SKM-1 treated with dmso at 0.1 percent for 144 hours (cell line): ENCODE measurements around the gene DDX60.
"Not testable (repeated sequence)": the region's sequence is repeated elsewhere in the genome, so short reads cannot be mapped to it uniquely, and the experiment has no call there.

ENCODE experiments used
- DNase-seq: peaks from one replicate; lab custom pipeline; 2025; ENCODE audit not compliant: unreplicated experiment; lab: John Stamatoyannopoulos, UW

DDX60 gene, protein sequence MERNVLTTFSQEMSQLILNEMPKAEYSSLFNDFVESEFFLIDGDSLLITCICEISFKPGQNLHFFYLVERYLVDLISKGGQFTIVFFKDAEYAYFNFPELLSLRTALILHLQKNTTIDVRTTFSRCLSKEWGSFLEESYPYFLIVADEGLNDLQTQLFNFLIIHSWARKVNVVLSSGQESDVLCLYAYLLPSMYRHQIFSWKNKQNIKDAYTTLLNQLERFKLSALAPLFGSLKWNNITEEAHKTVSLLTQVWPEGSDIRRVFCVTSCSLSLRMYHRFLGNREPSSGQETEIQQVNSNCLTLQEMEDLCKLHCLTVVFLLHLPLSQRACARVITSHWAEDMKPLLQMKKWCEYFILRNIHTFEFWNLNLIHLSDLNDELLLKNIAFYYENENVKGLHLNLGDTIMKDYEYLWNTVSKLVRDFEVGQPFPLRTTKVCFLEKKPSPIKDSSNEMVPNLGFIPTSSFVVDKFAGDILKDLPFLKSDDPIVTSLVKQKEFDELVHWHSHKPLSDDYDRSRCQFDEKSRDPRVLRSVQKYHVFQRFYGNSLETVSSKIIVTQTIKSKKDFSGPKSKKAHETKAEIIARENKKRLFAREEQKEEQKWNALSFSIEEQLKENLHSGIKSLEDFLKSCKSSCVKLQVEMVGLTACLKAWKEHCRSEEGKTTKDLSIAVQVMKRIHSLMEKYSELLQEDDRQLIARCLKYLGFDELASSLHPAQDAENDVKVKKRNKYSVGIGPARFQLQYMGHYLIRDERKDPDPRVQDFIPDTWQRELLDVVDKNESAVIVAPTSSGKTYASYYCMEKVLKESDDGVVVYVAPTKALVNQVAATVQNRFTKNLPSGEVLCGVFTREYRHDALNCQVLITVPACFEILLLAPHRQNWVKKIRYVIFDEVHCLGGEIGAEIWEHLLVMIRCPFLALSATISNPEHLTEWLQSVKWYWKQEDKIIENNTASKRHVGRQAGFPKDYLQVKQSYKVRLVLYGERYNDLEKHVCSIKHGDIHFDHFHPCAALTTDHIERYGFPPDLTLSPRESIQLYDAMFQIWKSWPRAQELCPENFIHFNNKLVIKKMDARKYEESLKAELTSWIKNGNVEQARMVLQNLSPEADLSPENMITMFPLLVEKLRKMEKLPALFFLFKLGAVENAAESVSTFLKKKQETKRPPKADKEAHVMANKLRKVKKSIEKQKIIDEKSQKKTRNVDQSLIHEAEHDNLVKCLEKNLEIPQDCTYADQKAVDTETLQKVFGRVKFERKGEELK (N-terminal part only)

DNA sequence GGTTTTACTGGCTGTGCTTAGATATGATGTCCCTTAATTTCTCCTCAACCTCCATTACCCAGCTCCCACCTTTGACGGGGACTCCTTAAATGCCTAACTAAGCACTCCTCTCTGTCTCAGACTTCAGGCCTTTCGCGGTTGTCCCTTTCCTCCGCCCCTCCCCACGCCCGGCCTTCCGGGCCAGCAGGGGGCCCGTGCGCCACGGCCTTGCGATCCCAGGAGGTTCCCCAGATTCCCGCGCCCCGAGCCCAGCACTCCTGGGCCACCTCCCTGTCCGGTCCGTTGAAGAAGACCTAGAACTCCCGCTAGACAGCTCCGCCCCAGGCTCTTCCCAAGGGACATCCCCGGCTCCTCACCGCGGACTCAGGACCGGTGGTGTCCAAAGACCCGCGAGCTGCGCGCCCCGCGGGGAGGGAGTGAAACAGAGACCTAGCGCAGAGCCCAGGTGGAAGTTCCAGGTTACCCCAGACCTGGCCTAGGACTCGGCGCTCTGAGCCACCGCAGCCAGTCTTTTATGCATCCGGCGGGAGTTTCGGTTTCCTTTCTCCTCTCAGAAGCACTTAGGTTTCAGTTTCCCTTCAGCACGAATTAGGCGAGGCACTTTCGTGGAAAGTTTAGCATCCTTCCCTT lies at the start of gene DDX60:
TSS of gene DDX60 (minus strand) at position 487 of the 630 bp plus-strand sequence. CDS start 7,493 bp downstream, outside the sequence.
- DNase-seq, result peak; percentile 56

DNA sequence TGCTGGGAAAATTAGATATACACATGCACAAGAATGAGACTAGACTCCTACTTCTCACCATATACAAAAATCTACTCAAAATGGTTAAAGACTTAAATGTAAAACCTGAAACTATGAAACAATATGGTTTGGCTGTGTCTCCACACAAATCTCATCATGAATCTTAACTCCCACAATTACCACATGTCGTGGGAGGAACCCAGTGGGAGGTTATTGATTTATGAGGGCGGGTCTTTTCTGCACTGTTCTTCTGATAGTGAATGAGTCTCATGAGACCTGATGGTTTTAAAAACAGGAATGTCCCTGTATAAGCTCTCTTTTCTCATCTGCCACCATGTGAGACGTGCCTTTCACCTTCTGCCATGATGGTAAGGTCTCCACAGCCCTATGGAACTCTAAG lies 48.5 kb upstream of the DDX60 start:
- no peak for DNase-seq

DNA sequence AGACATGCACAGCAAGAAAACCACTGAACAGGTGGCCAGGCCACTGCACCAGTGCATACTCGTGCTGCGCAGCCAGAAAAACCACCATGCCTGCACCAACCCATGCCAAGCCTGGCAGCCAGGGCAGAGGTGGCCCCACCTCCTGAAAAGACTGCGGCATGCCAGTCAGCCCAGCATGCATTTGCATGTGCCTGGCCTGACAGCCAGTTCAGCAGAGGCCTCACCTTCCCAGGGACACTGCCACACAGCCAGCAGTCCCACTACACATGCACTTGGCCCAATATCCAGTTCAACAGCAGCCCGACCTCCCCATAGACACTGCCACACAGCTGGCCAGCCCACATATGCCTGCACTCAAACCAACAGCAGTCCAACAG lies 43.5 kb upstream of the DDX60 start:
- DNase-seq, result no peak

DNA sequence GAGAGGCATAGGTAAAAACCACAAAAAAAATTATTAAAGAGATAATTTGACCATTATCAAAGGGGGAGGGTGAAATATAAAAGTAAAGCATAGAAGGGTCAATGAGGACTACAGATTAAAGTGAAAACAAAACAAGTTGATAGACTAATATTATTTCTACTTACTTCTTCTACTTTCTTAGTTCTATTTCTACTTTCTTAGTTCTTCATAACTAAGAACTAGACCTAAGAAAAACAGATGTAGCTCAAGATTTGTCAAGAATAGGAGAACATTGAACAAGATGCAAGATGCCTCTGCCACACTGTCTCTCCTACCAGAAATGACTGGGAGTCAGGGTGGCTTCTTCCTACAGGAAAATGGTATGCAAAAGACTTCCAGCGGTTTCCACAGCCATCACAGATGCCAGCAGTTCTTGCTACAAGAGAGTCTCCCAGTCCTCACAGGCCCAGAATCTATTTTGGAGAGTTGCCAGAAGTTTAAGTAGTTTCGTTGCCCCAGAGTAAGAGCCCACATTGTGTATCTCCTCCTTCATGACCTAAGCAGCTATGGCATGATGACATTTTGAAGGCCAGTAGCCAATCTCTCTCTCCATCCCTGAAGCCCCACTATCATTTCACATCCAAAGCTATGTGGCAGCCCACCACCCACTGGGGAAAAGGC lies 42.9 kb upstream of the DDX60 start:
- no peak for DNase-seq

DNA sequence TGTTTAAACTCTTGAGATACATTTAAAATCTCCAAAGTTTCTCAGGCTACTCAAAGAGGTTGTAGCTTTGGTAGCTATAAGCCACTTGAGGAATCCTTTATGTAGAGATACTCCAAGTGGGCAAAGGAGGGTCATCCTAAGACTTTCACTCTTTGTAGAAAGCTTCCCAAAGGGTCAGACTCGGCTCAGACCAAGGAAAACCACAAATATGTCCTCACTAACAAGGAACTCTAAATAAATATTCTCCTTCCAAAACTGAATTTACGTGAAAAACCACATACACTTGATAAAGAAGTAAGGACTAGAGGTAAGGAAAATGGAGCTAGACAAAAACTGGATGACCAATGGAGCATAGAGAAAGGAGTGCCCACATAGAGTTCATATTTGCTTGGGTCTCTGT lies 41.7 kb upstream of the DDX60 start:
- DNase-seq, result no peak

DNA sequence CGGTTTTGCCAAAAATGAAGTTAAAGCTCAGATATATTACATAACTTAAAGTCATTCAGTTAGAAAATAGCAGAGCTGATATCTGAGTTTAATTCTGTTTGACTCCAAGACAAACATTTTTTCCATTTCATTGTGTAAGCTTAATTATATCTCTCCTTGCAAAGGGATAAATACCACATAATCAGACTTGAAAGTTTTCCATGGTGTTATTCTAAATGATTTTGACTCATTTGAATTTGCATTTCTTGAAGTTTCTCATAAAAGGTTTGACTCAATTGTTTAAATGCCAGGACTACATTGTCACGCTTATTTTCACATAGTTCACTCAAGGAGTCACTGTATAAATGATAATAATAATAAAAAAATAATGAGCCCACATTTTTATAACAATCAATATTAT lies 39.4 kb upstream of the DDX60 start:
- DNase-seq, result no peak

DNA sequence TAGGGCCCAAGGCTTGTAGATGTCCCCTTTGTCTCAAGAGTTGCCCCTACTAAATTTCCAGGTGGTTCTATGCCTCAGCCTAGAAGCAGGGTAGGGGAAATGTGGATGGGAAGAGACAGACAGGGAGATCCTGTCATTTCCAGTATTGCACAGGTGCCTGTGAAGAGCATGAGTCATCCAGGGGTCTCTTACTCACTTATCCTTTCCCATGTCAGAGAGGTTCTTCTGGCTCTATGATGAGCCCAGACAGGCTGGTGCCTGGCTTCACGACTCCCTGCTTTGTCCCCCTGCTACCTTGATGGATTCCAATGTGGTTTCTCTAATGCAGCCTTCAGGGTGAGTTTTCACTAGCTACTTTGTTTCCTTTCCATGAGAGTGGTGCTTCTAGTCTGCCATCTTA lies 35.2 kb upstream of the DDX60 start:
- DNase-seq, result no peak

DNA sequence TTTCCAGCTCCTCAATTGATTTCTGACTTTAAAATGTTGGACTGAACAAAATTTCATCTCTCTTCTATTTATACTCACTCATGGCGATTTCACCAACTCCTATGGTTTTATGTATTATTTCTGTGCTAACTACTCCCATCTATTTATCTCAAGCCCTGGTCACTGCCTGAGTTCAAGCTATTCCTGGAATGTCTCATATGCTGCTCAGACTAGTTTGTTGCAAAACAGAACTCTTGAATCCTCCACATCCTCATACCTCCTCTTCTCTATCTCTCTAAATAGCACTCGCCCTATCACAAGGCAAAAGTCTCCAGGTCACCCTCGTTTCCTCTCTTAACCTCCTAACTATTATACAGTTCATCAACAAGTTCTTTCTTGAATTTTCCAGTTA lies 19.0 kb upstream of the DDX60 start:
- no peak for DNase-seq

DNA sequence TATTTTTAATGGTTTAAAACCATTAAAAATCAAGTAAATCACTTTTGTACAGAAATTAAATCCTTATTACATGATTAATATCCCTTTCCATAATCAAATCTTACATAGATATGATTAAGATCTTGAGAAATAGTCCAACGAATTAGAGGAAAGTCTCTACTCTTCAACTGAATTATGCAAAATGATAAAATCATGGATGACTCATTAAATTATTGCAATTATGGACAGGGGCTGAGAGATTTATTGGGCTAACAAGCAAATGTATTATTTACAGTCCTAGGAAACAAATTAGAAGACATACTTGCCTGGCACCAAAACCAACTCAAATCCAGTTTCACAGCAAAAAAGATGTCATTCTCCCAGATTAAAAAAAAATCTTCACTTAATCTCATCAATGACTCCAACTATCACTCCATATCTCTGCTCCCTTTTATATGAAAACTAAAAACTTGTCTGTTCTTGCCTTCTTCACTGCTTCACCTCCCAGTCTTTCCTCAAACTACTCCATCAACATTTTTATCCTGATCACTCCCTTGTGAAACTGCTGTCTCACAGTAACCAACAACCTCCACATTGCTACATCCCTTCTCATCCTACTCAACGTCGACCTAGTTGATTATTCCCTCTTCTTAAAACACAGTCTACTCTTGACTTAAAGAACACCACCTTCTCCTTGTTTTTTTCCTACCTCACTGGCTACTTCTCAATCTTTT lies 18.4 kb upstream of the DDX60 start:
- DNase-seq, result no peak

DNA sequence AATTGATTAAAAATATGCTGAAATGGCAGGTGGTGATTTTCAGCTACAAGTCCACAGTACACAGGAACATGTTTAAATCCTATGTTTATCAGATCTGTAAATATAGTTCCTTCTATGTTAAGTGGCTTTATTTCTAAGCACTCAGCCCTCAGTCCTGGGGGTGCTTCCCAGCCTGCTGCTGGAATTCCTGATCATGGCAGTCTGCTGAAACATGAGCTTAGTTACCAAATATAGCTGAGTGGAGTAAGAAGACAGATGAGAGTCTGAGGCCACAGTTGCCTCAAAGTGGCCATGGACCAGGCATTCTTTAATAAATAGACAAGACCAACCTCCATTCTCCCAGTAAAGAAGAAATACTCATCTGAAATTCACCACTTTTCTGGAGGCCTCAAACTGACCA lies 17.1 kb upstream of the DDX60 start:
- DNase-seq, result no peak

DNA sequence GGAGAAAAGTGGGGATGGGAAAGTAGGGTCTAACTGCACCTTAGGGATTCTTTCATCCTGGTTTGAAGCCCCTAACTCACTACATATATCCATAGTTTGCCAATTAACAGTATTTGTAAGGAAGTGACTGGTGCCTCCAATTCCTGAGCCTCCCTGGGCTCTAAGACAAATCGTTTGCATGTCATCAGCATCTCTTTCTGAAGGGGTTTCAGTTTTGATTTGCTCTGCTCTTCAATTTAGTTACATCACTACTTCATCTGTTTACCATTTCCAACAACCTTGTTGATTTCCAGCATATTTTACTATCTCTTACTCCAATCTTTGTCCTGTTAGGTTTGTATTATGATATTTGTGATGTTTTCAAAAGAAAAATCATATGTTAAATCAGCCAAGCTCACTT lies 15.5 kb upstream of the DDX60 start:
- DNase-seq, result no peak

DNA sequence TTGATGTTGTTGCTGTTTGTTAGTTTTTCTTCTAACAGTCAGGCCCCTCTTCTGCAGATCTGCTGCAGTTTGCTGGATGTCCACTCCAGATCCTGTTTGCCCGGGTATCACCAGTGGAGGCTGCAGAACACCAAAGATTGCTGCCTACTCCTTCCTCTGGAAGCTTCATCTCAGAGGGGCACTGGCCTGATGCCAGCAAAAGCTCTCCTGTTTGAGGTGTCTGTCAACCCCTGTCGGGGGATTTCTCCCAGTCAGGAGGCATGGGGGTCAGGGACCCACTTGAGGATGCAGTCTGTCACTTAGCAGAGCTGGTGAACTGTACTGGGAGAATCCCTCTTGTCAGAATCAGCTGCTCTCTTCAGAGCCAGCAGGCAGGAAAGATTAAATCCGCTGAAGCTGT lies 12.0 kb upstream of the DDX60 start:
- DNase-seq, result not testable (repeated sequence)

DNA sequence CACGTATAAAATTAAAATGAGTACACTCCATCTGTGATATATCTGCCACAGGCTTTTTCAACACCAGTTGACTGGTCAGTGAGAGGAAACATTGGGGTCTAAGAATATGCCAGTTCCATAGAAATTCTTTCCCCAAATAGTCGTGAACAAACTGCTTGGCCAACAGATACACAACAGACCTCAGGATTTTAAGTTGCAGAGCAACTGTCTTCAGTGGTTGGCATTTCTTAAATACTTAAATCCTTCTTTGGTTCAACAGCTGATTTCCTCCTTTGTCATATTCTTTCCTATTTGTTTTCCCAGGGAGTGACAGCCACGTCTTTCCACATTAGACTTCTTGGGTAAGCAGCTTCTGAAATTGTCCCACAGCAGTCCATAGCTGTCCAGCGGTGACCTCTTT lies 7.0 kb upstream of the DDX60 start:
- no peak for DNase-seq

DNA sequence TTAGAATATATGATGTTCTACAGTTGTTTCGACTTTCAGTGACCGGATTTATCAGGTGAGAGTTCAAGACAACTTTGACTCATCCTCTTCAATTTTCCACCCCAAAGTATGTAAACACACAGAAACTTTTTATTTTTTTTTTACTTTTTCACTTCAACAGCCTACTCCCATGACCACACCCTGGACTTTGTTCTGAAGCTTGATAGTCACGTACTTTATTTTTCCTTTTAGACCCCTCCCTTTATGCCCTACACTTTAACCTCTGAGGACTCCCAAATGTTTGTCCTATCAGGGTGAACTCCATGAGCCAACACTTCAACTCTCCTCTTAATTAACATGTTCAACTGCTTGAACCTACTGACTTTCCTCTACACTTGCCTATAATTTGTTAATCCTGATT lies 2.5 kb upstream of the DDX60 start:
- DNase-seq, result no peak

DNA sequence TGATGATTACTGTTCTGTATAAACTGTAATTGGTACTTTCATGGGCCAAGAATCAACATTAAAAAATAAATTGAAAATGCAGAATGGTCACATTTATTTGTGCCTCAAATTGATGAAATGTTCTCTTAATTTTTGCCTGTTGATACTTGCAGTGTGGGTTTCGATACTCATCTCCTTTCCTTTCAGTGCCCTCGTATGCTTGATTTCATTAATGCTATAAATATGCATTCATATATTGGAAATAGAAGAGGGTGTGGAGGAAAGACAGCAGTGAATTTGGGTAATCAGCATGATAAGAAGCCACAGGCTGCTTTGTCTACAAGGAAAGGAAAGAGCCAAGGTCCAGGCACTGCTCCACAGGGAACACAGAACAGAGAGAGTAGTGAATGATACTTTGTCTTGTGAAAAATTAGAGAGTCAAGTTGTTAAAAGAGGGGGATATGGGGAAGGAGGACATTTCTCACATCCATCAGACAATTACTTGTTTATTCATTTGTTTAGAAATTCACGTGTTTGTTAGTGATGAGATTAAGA lies 1.0 kb upstream of the DDX60 start:
- DNase-seq, result no peak

DNA sequence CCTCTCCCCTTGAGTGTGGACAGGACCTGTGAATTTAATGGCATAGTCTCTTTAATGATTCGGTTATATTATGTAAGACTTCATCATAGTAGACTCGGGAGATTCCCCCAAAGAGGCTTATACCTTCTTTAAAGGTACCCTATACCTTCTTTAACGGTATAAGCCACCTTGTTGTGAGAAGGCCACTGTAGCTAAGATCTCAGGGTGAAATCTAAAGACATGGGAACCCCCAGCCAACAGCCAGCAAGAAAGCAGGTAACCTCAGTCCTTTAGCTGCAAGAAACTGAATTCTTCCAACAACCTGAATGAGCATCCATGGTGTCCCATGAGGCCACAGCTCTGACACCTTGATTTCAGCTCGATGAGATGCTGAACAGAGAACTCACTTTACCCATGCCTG lies 931 bp downstream of the DDX60 start:
- no peak for DNase-seq

DNA sequence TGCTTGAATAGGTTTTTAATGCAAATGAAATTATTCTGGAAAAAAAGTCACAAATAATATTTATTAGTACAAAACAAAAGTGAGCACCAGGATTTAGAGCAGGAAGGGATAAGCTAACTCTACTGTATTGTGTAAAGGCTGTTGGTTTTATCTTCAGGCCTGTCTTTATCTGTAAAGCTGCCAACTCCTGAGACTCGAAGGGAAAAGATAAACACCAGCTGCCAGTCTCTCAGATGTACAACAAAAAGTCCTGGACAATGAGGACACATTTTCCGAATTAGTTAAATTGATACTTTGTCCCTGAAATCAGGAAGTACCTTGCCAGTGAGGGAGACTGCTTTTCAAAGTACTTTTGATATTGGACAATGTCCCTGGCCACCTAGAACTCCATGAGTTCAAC lies 8.8 kb downstream of the DDX60 start:
- DNase-seq, result no peak

DNA sequence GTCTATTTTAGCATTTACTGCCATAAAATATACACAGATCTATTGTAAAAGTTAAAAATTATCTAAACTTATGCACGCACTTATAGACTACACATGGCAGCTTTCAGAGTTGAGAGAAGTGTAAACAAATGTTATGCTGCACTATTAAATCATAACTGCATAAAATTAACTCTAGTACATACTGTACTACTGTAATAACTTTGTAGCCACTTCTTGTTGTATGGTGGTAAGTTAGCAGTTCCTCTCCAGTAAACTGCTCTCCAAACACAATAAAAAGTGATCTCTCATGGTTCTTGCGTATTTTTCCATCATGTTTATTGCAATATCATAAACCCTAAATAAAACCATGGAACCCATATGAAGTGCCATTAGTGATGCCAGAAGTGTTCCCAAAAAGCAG lies 9.6 kb downstream of the DDX60 start:
- DNase-seq, result no peak

DNA sequence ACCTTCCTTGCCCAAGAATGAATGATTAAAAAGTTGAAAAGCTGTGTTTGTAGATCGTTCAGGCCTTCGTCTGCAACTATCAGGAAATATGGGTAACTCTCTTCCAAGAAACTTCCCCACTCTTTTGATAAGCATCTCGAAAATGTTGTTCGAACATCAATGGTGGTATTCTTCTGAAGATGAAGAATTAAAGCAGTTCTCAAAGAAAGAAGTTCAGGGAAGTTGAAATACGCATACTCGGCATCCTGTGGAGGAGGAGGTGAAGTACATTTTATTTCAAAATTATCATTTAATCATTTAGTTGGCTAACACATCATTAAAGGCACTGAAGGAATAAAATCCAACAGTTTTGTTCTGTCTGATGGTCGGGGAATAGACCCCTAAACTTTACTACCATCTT lies 12.1 kb downstream of the DDX60 start:
- DNase-seq, result no peak
